ENCODE data around the gene RNU1-4. TPM values are rescaled to one million over a fixed set of nuclear protein-coding genes. Genes with fewer than 3 reads are reported as not detected.
"Not testable (repeated sequence)": the region's sequence is repeated elsewhere in the genome, so short reads cannot be mapped to it uniquely, and the experiment has no call there.

RNU1-4 gene
- polyA plus RNA-seq, 1 donor (not counting 4 experiments of a cell fraction or from before 2014, with no cell fraction given), result 67.0 TPM

DNA sequence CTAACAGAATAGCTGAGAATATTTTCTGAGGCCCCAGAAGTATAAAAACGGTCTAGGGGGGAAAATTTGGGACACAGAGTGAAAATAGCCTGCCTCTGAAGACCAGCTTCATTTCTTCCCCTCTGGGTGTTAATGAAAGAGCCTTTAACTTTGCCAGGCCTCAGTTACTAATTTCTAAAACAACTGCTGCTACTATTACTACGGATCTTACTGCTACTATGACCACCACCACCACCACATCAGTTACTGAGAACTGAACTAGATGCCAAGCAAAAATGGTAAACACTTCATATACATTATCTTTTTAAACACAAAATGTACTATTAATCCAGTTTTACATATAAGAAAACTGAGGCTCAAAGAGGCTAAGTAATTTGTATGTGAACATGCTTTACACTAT is 15.6 kb downstream of the RNU1-4 start:
- H3K27ac ChIP-seq (ENCODE audit: control insufficient read depth, insufficient read depth, low read length); DNase-seq (ENCODE audit: low read depth, low spot score); H4K20me1 ChIP-seq (ENCODE audit: control insufficient read depth, extremely low read depth, insufficient read depth, low read length); H3K79me2 ChIP-seq (ENCODE audit: control insufficient read depth, insufficient read depth, low read length); H3K4me3 ChIP-seq (ENCODE audit: control insufficient read depth in 2 of 3, extremely low read depth in 1 of 3, insufficient read depth in 2 of 3, low read depth in 1 of 3, low read length in 3 of 3); H3K4me1 ChIP-seq (ENCODE audit: control insufficient read depth, extremely low read depth, insufficient read depth, low read length); H3K27me3 ChIP-seq (ENCODE audit: control insufficient read depth, extremely low read depth, insufficient read depth, low read length); H3K9me1 ChIP-seq (ENCODE audit: control insufficient read depth, extremely low read depth, insufficient read depth, low read length); H2AFZ ChIP-seq (ENCODE audit: control insufficient read depth, low read length); H3K9me3 ChIP-seq (ENCODE audit: control insufficient read depth, low read depth, low read length); H3K9ac ChIP-seq (ENCODE audit: control insufficient read depth, extremely low read depth, insufficient read depth, low read length); FAIRE-seq; H3K4me2 ChIP-seq (ENCODE audit: control insufficient read depth, extremely low read depth, insufficient read depth, low read depth, low read length); dilution Hi-C loops (cut with MboI; ENCODE audit: extremely low pct_ligation_motif_present, low sequenced_read_pairs); H3K36me3 ChIP-seq (ENCODE audit: control insufficient read depth in 2 of 2, extremely low read depth in 1 of 2, insufficient read depth in 2 of 2, low read length in 2 of 2): not testable (repeated sequence)

- H2AFZ ChIP-seq (ENCODE audit: control insufficient read depth, low read length); H4K20me1 ChIP-seq (ENCODE audit: control insufficient read depth, extremely low read depth, insufficient read depth, low read length); FAIRE-seq; DNase-seq (ENCODE audit: low read depth, low spot score); H3K4me3 ChIP-seq (ENCODE audit: control insufficient read depth in 2 of 3, extremely low read depth in 1 of 3, insufficient read depth in 2 of 3, low read depth in 1 of 3, low read length in 3 of 3); H3K9ac ChIP-seq (ENCODE audit: control insufficient read depth, extremely low read depth, insufficient read depth, low read length); H3K4me1 ChIP-seq (ENCODE audit: control insufficient read depth, extremely low read depth, insufficient read depth, low read length); H3K9me3 ChIP-seq (ENCODE audit: control insufficient read depth, low read depth, low read length); H3K27ac ChIP-seq (ENCODE audit: control insufficient read depth, insufficient read depth, low read length); H3K9me1 ChIP-seq (ENCODE audit: control insufficient read depth, extremely low read depth, insufficient read depth, low read length); H3K27me3 ChIP-seq (ENCODE audit: control insufficient read depth, extremely low read depth, insufficient read depth, low read length); H3K36me3 ChIP-seq (ENCODE audit: control insufficient read depth in 2 of 2, extremely low read depth in 1 of 2, insufficient read depth in 2 of 2, low read length in 2 of 2); dilution Hi-C loops (cut with MboI; ENCODE audit: extremely low pct_ligation_motif_present, low sequenced_read_pairs); H3K79me2 ChIP-seq (ENCODE audit: control insufficient read depth, insufficient read depth, low read length); H3K4me2 ChIP-seq (ENCODE audit: control insufficient read depth, extremely low read depth, insufficient read depth, low read depth, low read length): not testable (repeated sequence)
These were observed 17.3 kb downstream of the RNU1-4 start for GRCh38 chr1:16757574-16757973.

DNA sequence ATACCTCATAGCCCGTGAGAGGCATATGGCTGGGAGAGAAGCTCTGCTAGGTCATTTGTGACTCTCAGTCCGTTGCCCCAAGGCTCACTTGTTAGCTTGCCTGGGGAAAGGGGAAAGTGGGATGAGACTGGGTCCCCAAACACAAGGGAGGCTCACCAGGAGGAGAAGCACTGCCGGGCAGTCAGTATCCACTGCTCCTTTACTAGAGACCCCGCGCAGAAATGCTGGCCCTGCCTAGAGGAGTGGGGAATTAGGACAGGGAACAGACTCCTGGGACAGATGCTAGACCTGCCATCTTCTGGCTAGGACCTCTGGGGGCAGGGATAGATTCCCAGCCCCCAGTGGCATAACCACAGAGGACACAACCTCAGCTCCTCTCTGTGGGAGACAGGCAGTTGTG is 17.7 kb downstream of the RNU1-4 start:
- H3K9ac ChIP-seq (ENCODE audit: control insufficient read depth, extremely low read depth, insufficient read depth, low read length); FAIRE-seq; H3K79me2 ChIP-seq (ENCODE audit: control insufficient read depth, insufficient read depth, low read length); H3K36me3 ChIP-seq (ENCODE audit: control insufficient read depth in 2 of 2, extremely low read depth in 1 of 2, insufficient read depth in 2 of 2, low read length in 2 of 2); H3K4me2 ChIP-seq (ENCODE audit: control insufficient read depth, extremely low read depth, insufficient read depth, low read depth, low read length); dilution Hi-C loops (cut with MboI; ENCODE audit: extremely low pct_ligation_motif_present, low sequenced_read_pairs); H3K4me1 ChIP-seq (ENCODE audit: control insufficient read depth, extremely low read depth, insufficient read depth, low read length); H3K9me1 ChIP-seq (ENCODE audit: control insufficient read depth, extremely low read depth, insufficient read depth, low read length); H3K27ac ChIP-seq (ENCODE audit: control insufficient read depth, insufficient read depth, low read length); H2AFZ ChIP-seq (ENCODE audit: control insufficient read depth, low read length); H3K27me3 ChIP-seq (ENCODE audit: control insufficient read depth, extremely low read depth, insufficient read depth, low read length); DNase-seq (ENCODE audit: low read depth, low spot score); H4K20me1 ChIP-seq (ENCODE audit: control insufficient read depth, extremely low read depth, insufficient read depth, low read length); H3K9me3 ChIP-seq (ENCODE audit: control insufficient read depth, low read depth, low read length); H3K4me3 ChIP-seq (ENCODE audit: control insufficient read depth in 2 of 3, extremely low read depth in 1 of 3, insufficient read depth in 2 of 3, low read depth in 1 of 3, low read length in 3 of 3): not testable (repeated sequence)

DNA sequence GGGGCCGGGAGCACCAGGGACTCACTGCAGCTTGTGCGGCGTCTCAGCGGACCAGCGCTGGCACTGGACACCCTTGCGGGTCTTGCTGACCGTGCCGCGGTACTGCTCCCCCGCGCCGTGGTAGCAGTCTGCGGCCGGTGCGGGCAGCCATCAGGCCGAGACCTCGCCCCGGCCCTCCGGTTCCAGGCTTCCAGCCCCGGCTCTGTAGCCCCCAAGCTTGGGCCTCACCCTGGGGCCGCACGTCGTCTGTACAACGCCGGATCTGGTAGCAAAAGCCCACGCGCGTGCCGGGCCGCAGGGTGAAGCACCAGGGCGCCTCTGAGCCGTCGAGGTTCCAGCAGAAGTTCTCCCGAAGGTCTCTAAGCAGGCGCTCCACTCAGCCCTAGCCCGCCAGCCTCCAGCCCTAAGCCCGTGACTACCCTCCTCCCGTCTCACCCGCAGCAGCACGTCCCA is 18.8 kb downstream of the RNU1-4 start:
- H3K9me3 ChIP-seq (ENCODE audit: control insufficient read depth, low read depth, low read length); H3K9me1 ChIP-seq (ENCODE audit: control insufficient read depth, extremely low read depth, insufficient read depth, low read length); H3K79me2 ChIP-seq (ENCODE audit: control insufficient read depth, insufficient read depth, low read length); H3K9ac ChIP-seq (ENCODE audit: control insufficient read depth, extremely low read depth, insufficient read depth, low read length); H4K20me1 ChIP-seq (ENCODE audit: control insufficient read depth, extremely low read depth, insufficient read depth, low read length); H3K4me3 ChIP-seq (ENCODE audit: control insufficient read depth in 2 of 3, extremely low read depth in 1 of 3, insufficient read depth in 2 of 3, low read depth in 1 of 3, low read length in 3 of 3); dilution Hi-C loops (cut with MboI; ENCODE audit: extremely low pct_ligation_motif_present, low sequenced_read_pairs); H3K27me3 ChIP-seq (ENCODE audit: control insufficient read depth, extremely low read depth, insufficient read depth, low read length); FAIRE-seq; H3K36me3 ChIP-seq (ENCODE audit: control insufficient read depth in 2 of 2, extremely low read depth in 1 of 2, insufficient read depth in 2 of 2, low read length in 2 of 2); DNase-seq (ENCODE audit: low read depth, low spot score); H3K27ac ChIP-seq (ENCODE audit: control insufficient read depth, insufficient read depth, low read length); H2AFZ ChIP-seq (ENCODE audit: control insufficient read depth, low read length); H3K4me1 ChIP-seq (ENCODE audit: control insufficient read depth, extremely low read depth, insufficient read depth, low read length); H3K4me2 ChIP-seq (ENCODE audit: control insufficient read depth, extremely low read depth, insufficient read depth, low read depth, low read length): not testable (repeated sequence)

DNA sequence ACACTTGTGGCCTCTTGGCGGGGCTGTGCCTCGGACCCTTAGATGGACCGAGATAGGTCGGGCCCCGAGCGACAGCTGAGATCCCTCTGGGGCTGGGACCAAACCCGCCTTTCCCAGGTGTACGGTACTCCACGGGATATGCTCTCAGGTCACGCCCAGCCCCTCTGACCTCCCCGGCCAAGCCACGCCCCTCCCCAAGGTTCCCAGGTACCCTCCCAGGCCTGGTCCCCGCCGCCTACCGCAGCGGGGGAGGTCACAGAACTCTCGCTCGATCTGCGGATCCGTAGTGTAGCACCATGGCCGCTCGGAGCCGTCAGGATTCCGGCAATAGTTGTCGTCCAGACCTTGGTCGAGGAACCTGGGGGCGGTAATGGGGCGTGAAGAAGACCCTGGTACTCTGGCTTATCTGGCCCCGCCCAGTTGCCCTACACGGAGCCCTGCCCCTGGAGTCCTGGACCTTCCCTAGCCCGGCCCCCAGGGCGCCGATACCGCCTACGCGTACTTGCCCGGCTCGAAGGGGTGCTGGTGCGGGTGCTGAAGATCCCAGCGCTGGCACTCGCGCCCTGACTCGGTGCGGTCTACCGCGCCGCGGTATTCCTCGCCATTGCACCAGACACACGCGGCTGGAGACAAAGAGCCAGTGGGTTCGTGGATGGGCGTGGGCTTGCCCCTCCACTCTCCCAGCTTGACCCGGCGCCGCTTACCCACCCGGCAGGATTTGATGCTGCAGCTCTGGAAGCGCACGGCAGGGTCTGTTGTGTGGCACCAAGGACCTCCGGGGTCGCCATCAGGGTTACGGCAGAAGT is 19.5 kb downstream of the RNU1-4 start:
- dilution Hi-C loops (cut with MboI; ENCODE audit: extremely low pct_ligation_motif_present, low sequenced_read_pairs); H3K9ac ChIP-seq (ENCODE audit: control insufficient read depth, extremely low read depth, insufficient read depth, low read length); FAIRE-seq; H3K27ac ChIP-seq (ENCODE audit: control insufficient read depth, insufficient read depth, low read length); H3K4me2 ChIP-seq (ENCODE audit: control insufficient read depth, extremely low read depth, insufficient read depth, low read depth, low read length); H3K9me3 ChIP-seq (ENCODE audit: control insufficient read depth, low read depth, low read length); H3K79me2 ChIP-seq (ENCODE audit: control insufficient read depth, insufficient read depth, low read length); H3K9me1 ChIP-seq (ENCODE audit: control insufficient read depth, extremely low read depth, insufficient read depth, low read length); H3K4me3 ChIP-seq (ENCODE audit: control insufficient read depth in 2 of 3, extremely low read depth in 1 of 3, insufficient read depth in 2 of 3, low read depth in 1 of 3, low read length in 3 of 3); H4K20me1 ChIP-seq (ENCODE audit: control insufficient read depth, extremely low read depth, insufficient read depth, low read length); DNase-seq (ENCODE audit: low read depth, low spot score); H3K27me3 ChIP-seq (ENCODE audit: control insufficient read depth, extremely low read depth, insufficient read depth, low read length); H2AFZ ChIP-seq (ENCODE audit: control insufficient read depth, low read length); H3K4me1 ChIP-seq (ENCODE audit: control insufficient read depth, extremely low read depth, insufficient read depth, low read length); H3K36me3 ChIP-seq (ENCODE audit: control insufficient read depth in 2 of 2, extremely low read depth in 1 of 2, insufficient read depth in 2 of 2, low read length in 2 of 2): not testable (repeated sequence)

Data from keratinocyte (primary cell).